Uterus (tissue), 2 donors: ENCODE data around the gene ATXN7L1.

Experiments
- POLR2A ChIP-seq, 2 donors: fragments of 450-650 bp; IDR thresholded peaks; one replicate each; pipeline ENCODE4 v1.6.1; 2016; ENCODE audit warnings: antibody characterized with exemption in 2 of 2, mild to moderate bottlenecking in 1 of 2, moderate library complexity in 1 of 2
- TF ChIP-seq, protein P1 (sequence below), 4 experiments: fragments of 200-600 bp in 2 of 4; fragments of 450-650 bp in 2 of 4; sonication (generic) in 2 of 4; IDR thresholded peaks; one replicate each; pipeline ENCODE4 v1.5.1; 2016 to 2019; ENCODE audit warnings: antibody characterized with exemption in 4 of 4, mild to moderate bottlenecking in 2 of 4, moderate library complexity in 1 of 4

DNA sequence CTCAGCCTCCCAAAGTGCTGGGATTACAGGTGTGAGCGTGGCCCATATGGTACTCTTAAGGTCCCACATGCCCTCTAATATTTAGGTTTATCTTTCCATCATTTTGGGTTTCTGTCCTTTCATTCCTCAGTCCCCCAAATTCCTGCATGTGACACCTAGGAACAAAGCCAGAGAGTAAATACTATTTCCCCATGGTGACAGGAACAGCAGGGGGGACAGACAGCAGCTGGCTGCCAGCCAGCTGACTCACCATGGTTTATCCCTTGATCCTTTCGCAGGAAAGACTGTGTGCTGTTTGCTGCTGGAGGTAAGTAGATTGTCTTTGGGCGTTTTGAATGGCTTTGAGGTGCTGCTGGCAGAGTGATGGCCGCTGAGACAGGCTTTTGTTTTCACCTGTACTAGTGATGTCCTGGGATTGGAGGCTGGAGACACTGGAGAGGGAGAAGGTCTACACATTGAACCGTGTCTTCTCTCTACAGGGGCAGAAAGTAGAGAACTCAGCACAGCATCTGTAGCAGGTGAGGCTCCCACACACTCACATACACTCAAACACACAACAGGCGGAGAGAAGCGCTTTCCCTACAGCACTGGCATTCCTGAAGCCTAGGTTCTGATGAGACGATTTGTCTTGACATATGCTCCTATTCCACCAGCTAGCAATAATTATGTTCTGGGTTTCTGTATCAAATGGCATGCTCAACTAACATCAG, 211.4 kb downstream of the ATXN7L1 start:
- TF ChIP-seq POLR2A (IDR thresholded peaks at IDR 0.05), result no peak
- TF ChIP-seq, protein P1, sequence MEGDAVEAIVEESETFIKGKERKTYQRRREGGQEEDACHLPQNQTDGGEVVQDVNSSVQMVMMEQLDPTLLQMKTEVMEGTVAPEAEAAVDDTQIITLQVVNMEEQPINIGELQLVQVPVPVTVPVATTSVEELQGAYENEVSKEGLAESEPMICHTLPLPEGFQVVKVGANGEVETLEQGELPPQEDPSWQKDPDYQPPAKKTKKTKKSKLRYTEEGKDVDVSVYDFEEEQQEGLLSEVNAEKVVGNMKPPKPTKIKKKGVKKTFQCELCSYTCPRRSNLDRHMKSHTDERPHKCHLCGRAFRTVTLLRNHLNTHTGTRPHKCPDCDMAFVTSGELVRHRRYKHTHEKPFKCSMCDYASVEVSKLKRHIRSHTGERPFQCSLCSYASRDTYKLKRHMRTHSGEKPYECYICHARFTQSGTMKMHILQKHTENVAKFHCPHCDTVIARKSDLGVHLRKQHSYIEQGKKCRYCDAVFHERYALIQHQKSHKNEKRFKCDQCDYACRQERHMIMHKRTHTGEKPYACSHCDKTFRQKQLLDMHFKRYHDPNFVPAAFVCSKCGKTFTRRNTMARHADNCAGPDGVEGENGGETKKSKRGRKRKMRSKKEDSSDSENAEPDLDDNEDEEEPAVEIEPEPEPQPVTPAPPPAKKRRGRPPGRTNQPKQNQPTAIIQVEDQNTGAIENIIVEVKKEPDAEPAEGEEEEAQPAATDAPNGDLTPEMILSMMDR (IDR thresholded peaks at IDR 0.05), result no peak
